ENCODE measurements around the gene CHAT.
A peak's percentile ranks its signal among the peaks of the same experiment; 100 is the strongest.

The CHAT gene

GRCh38 chr10:49613882-49614241 is at the start of gene CHAT:
TSS of gene CHAT (plus strand) at chr10:49614037. CDS start at chr10:49614190, 153 bp downstream.
- no peak for DNase-seq

GRCh38 chr10:49564461-49565009 is 49.3 kb upstream of the CHAT start:
- DNase-seq = no peak

- DNase-seq = no peak
Measured at GRCh38 chr10:49567810-49568209, 46.0 kb upstream of the CHAT start.

GRCh38 chr10:49568235-49568634 is 45.6 kb upstream of the CHAT start:
- peak; percentile 50 for DNase-seq

GRCh38 chr10:49569031-49569631 is 44.7 kb upstream of the CHAT start:
- peak; percentile 24 for DNase-seq

GRCh38 chr10:49571388-49571787 is 42.4 kb upstream of the CHAT start:
- no peak for DNase-seq

GRCh38 chr10:49572594-49573114 is 41.2 kb upstream of the CHAT start:
- no peak for DNase-seq

GRCh38 chr10:49575489-49576072 is 38.3 kb upstream of the CHAT start:
- no peak for DNase-seq

- no peak for DNase-seq
Measured at GRCh38 chr10:49577182-49577925, 36.5 kb upstream of the CHAT start.

- DNase-seq = no peak
Measured at GRCh38 chr10:49578392-49578791, 35.4 kb upstream of the CHAT start.

GRCh38 chr10:49579621-49580020 is 34.2 kb upstream of the CHAT start:
- DNase-seq = peak; percentile 37

GRCh38 chr10:49585387-49585786 is 28.4 kb upstream of the CHAT start:
- DNase-seq = no peak

- no peak for DNase-seq
Measured at GRCh38 chr10:49587981-49588380, 25.9 kb upstream of the CHAT start.

- peak; percentile 51 for DNase-seq
Measured at GRCh38 chr10:49592726-49593563, 20.9 kb upstream of the CHAT start.

GRCh38 chr10:49593564-49593875 is 20.3 kb upstream of the CHAT start:
- no peak for DNase-seq

- DNase-seq = no peak
Measured at GRCh38 chr10:49593998-49594397, 19.8 kb upstream of the CHAT start.

- peak; percentile 53 for DNase-seq
Measured at GRCh38 chr10:49594594-49594993, 19.2 kb upstream of the CHAT start.

GRCh38 chr10:49595003-49595712 is 18.7 kb upstream of the CHAT start:
- DNase-seq = no peak

GRCh38 chr10:49595713-49596492 is 17.9 kb upstream of the CHAT start:
- peak; percentile 24 for DNase-seq

- DNase-seq = no peak
Measured at GRCh38 chr10:49596493-49596809, 17.4 kb upstream of the CHAT start.

GRCh38 chr10:49596836-49597235 is 17.0 kb upstream of the CHAT start:
- no peak for DNase-seq
